ENCODE measurements around the gene ATG7.

DNA sequence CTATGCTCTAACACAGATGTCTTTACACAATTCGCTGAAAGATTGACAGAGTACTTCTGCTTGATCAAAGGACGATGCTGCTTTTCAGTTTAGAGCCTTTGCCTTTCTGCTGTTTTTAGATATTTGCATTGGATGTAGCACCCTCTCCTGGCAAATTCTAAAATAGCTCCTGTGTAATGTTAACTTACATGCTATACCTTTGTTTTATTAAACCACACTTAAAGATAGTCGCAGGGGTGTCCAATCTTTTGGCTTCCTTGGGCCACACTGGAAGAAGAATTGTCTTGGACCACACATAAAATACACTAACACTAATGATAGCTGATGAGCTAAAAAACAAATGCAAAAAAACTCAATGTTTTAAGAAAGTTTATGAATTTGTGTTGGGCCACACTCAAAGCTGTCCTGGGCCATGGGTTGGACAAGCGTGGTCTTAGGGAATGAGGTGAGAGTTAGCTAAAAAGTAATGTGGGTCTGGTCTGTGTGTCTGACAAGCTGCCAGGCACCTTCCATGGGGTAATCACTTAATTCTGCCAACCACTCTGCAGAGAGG is 62.9 kb downstream of the ATG7 start:
- TF ChIP-seq, protein P1, sequence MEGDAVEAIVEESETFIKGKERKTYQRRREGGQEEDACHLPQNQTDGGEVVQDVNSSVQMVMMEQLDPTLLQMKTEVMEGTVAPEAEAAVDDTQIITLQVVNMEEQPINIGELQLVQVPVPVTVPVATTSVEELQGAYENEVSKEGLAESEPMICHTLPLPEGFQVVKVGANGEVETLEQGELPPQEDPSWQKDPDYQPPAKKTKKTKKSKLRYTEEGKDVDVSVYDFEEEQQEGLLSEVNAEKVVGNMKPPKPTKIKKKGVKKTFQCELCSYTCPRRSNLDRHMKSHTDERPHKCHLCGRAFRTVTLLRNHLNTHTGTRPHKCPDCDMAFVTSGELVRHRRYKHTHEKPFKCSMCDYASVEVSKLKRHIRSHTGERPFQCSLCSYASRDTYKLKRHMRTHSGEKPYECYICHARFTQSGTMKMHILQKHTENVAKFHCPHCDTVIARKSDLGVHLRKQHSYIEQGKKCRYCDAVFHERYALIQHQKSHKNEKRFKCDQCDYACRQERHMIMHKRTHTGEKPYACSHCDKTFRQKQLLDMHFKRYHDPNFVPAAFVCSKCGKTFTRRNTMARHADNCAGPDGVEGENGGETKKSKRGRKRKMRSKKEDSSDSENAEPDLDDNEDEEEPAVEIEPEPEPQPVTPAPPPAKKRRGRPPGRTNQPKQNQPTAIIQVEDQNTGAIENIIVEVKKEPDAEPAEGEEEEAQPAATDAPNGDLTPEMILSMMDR (IDR thresholded peaks at IDR 0.05; ENCODE audit: poor library complexity): peak; percentile 81
- no peak for TF ChIP-seq EZH2 (IDR thresholded peaks at IDR 0.05; ENCODE audit: borderline replicate concordance)
- TF ChIP-seq EZH2phosphoT487 (IDR thresholded peaks at IDR 0.05; ENCODE audit: low read depth, severe bottlenecking, unreplicated experiment): no peak

All from hepatocyte (in vitro differentiated cells).